Measurements from ENCODE around the gene USP32. TPM values are rescaled to one million over a fixed set of nuclear protein-coding genes. Genes with fewer than 3 reads are reported as not detected.
A peak's percentile ranks its signal among the peaks of the same experiment; 100 is the strongest.
"Not testable (repeated sequence)": the region's sequence is repeated elsewhere in the genome, so short reads cannot be mapped to it uniquely, and the experiment has no call there.

USP32 gene
- total and polyA plus RNA-seq, 3 experiments from 2014 or later: 8.6 to 24.8 (median 23.1) TPM

DNA sequence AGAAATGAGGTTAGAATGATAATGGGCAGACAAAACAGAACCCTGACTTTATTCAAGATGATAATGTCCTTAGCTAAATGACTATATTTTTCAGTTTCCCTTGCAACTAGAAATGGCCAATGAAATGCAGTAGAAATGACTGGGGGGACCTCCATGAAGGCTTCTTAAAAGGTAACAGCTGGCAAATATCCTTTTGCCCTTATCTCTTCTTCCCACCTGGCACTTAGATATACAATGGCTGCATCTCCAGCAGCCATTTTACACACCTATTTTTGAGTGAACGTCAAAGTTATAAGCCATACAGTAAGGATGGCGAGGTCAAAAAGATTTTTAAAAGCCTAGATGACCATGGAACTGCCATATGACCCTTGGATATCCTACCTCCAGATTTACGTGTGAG lies 39.9 kb downstream of the USP32 start:
- no peaks in the 10 kb centered on the region for H3K9me3 ChIP-seq (ENCODE audit: low read length)
- peaks cover 0 to 10% (median 5%) of the 10 kb centered on the region in 3 donors for H3K36me3 Mint-ChIP-seq
- no peak overlapping the region for H3K4me3 Mint-ChIP-seq
- ChIA-PET CTCF (no interaction called here), POLR2A (no interaction called here)
- no peaks in the 10 kb centered on the region for H3K27me3 ChIP-seq (ENCODE audit: insufficient read depth, low read length, poor library complexity, severe bottlenecking)
- H3K27ac ChIP-seq (ENCODE audit: low read depth, low read length): no peak overlapping the region
- H3K9me3 Mint-ChIP-seq: no peaks in the 10 kb centered on the region
- H3K27me3 Mint-ChIP-seq: no peaks in the 10 kb centered on the region
- peaks cover 23 to 41% (median 34%) of the 10 kb centered on the region in 3 donors for H3K4me1 Mint-ChIP-seq
- no peak overlapping the region for H3K4me3 ChIP-seq (ENCODE audit: low read length)
- H3K36me3 ChIP-seq (ENCODE audit: insufficient read depth, low read length): no peaks in the 10 kb centered on the region
- H3K27ac Mint-ChIP-seq: no peak overlapping the region
- H3K4me1 ChIP-seq (ENCODE audit: insufficient read depth, low read length): peaks cover 12% of the 10 kb centered on the region
- DNase-seq: no peak

DNA sequence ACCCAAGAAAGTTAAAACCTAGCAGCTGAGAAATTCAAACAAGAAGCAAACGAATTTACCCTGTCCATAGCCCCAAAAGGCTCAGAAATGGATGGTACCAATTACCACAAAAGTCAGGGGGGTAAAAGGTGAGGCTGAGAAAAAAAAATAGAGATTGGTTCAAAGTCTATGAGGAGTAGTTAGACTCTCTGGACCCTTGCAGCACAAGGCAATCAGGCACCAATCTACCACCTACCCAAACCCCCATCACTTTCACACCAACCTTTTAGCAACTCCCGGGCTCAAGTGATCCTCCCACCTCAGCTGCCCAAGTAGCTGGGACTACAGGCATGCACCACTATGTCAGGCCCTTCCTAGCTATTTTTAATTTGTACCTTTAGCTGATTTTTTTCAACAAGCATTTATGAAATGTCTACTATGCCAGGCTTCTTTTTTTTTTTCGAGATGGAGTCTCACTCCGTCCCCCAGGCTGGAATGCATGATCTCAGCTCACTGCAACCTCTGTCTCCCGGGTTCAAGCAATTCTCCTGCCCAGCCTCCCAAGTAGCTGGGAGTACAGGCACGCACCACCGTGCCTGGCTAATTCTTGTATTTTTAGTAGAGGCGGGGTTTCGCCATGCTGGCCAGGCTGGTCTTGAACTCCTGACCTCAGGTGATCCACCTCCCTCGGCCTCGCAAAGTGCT lies 40.8 kb downstream of the USP32 start:
- H3K36me3 ChIP-seq (ENCODE audit: insufficient read depth, low read length): no peaks in the 10 kb centered on the region
- H3K9me3 ChIP-seq (ENCODE audit: low read length): no peaks in the 10 kb centered on the region
- Mint-ChIP-seq H3K36me3 (peaks cover 0 to 2% (median 2%) of the 10 kb centered on the region in 3 donors), H3K4me1 (peaks cover 23 to 38% (median 30%) of the 10 kb centered on the region in 3 donors), H3K27me3 (no peaks in the 10 kb centered on the region), H3K9me3 (no peaks in the 10 kb centered on the region), H3K4me3 (no peak overlapping the region), H3K27ac (no peak overlapping the region)
- ChIA-PET POLR2A (no interaction called here), CTCF (no interaction called here)
- no peak overlapping the region for H3K27ac ChIP-seq (ENCODE audit: low read depth, low read length)
- no peak overlapping the region for H3K4me3 ChIP-seq (ENCODE audit: low read length)
- no peaks in the 10 kb centered on the region for H3K27me3 ChIP-seq (ENCODE audit: insufficient read depth, low read length, poor library complexity, severe bottlenecking)
- no peak for DNase-seq
- peaks cover 11% of the 10 kb centered on the region for H3K4me1 ChIP-seq (ENCODE audit: insufficient read depth, low read length)

DNA sequence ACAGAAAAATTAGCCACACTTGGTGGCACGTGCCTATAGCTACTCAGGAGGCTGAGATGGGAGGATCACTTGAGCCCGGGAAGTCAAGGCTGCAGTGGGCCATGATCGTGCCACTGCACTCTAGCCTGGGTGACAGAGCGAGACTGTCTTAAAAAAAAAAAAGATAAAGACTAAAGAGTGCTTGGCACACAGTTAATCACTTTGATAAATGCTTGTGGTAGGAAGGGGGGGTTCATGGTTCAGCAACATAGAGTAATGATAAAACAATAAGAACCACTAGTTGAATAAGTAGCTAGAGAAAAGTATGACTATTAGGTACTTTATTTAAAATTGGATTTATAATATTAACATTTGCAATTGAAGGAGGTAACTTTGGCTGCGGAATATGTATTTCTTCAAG lies 43.3 kb downstream of the USP32 start:
- CTCF ChIA-PET: no interaction called here
- Mint-ChIP-seq H3K4me3 (no peak overlapping the region), H3K9me3 (no peaks in the 10 kb centered on the region), H3K27ac (no peak overlapping the region), H3K36me3 (peaks cover 0 to 10% (median 6%) of the 10 kb centered on the region in 3 donors), H3K27me3 (no peaks in the 10 kb centered on the region), H3K4me1 (peaks cover 9 to 17% (median 11%) of the 10 kb centered on the region in 3 donors)
- POLR2A ChIA-PET: interaction anchor here (0.6 to 0.7 kb wide), 2 partner anchors 59 to 395 kb away, joined by 3 to 4 read pairs; no protein-coding TSS in a partner anchor
- Histone ChIP-seq H3K9me3 (ENCODE audit: low read length) (no peaks in the 10 kb centered on the region), H3K36me3 (ENCODE audit: insufficient read depth, low read length) (peaks cover 5% of the 10 kb centered on the region), H3K27ac (ENCODE audit: low read depth, low read length) (no peak overlapping the region), H3K27me3 (ENCODE audit: insufficient read depth, low read length, poor library complexity, severe bottlenecking) (no peaks in the 10 kb centered on the region), H3K4me1 (ENCODE audit: insufficient read depth, low read length) (no peaks in the 10 kb centered on the region), H3K4me3 (ENCODE audit: low read length) (no peak overlapping the region)
- DNase-seq: no peak

- peaks cover 23 to 37% (median 26%) of the 10 kb centered on the region in 3 donors for H3K36me3 Mint-ChIP-seq
- peaks cover 0 to 3% (median 0%) of the 10 kb centered on the region in 5 donors for H3K9me3 Mint-ChIP-seq
- peaks cover 5% of the 10 kb centered on the region for H3K36me3 ChIP-seq (ENCODE audit: insufficient read depth, low read length)
- H3K4me1 Mint-ChIP-seq: peaks cover 11 to 34% (median 14%) of the 10 kb centered on the region in 3 donors
- no peaks in the 10 kb centered on the region for H3K27me3 ChIP-seq (ENCODE audit: insufficient read depth, low read length, poor library complexity, severe bottlenecking)
- H3K4me3 ChIP-seq (ENCODE audit: low read length): no peak overlapping the region
- no peak overlapping the region for H3K27ac ChIP-seq (ENCODE audit: low read depth, low read length)
- H3K4me1 ChIP-seq (ENCODE audit: insufficient read depth, low read length): no peaks in the 10 kb centered on the region
- H3K27ac Mint-ChIP-seq: no peak overlapping the region
- POLR2A ChIA-PET: no interaction called here
- no peak for DNase-seq
- CTCF ChIA-PET: no interaction called here
- H3K4me3 Mint-ChIP-seq: no peak overlapping the region
- H3K27me3 Mint-ChIP-seq: no peaks in the 10 kb centered on the region
- H3K9me3 ChIP-seq (ENCODE audit: low read length): no peaks in the 10 kb centered on the region
These were observed 46.7 kb downstream of the USP32 start for GRCh38 chr17:60345233-60345632.

GRCh38 chr17:60342492-60342891 lies 49.4 kb downstream of the USP32 start:
- H3K4me1 ChIP-seq (ENCODE audit: insufficient read depth, low read length); H3K4me3 ChIP-seq (ENCODE audit: low read length); H3K9me3 ChIP-seq (ENCODE audit: low read length); H3K9me3 Mint-ChIP-seq; H3K27ac ChIP-seq (ENCODE audit: low read depth, low read length); CTCF ChIA-PET; H3K27me3 ChIP-seq (ENCODE audit: insufficient read depth, low read length, poor library complexity, severe bottlenecking); H3K27ac Mint-ChIP-seq; H3K36me3 ChIP-seq (ENCODE audit: insufficient read depth, low read length); H3K27me3 Mint-ChIP-seq; DNase-seq; H3K4me3 Mint-ChIP-seq: not testable (repeated sequence)
- peaks cover 23 to 49% (median 28%) of the 10 kb centered on the region in 3 donors for H3K36me3 Mint-ChIP-seq
- POLR2A ChIA-PET: interaction anchor here (0.6 kb wide), 1 partner anchor 1646 kb away, joined by 3 read pairs; no protein-coding TSS in a partner anchor
- peaks cover 11 to 34% (median 14%) of the 10 kb centered on the region in 3 donors for H3K4me1 Mint-ChIP-seq

- no peaks in the 10 kb centered on the region for H3K4me1 ChIP-seq (ENCODE audit: insufficient read depth, low read length)
- no peaks in the 10 kb centered on the region for H3K27me3 ChIP-seq (ENCODE audit: insufficient read depth, low read length, poor library complexity, severe bottlenecking)
- H3K4me3 ChIP-seq (ENCODE audit: low read length): no peak overlapping the region
- H3K27me3 Mint-ChIP-seq: no peaks in the 10 kb centered on the region
- H3K4me1 Mint-ChIP-seq: peaks cover 2 to 4% (median 4%) of the 10 kb centered on the region in 3 donors
- CTCF ChIA-PET: no interaction called here
- no peak overlapping the region for H3K4me3 Mint-ChIP-seq
- DNase-seq: no peak
- no peaks in the 10 kb centered on the region for H3K9me3 Mint-ChIP-seq
- H3K27ac Mint-ChIP-seq: peak overlapping the region in 1 of 8 donors; percentile 61
- POLR2A ChIA-PET: no interaction called here
- no peaks in the 10 kb centered on the region for H3K36me3 ChIP-seq (ENCODE audit: insufficient read depth, low read length)
- H3K27ac ChIP-seq (ENCODE audit: low read depth, low read length): no peak overlapping the region
- peaks cover 0 to 28% (median 10%) of the 10 kb centered on the region in 3 donors for H3K36me3 Mint-ChIP-seq
- no peaks in the 10 kb centered on the region for H3K9me3 ChIP-seq (ENCODE audit: low read length)
These were observed 56.6 kb downstream of the USP32 start for GRCh38 chr17:60335289-60335688.

DNA sequence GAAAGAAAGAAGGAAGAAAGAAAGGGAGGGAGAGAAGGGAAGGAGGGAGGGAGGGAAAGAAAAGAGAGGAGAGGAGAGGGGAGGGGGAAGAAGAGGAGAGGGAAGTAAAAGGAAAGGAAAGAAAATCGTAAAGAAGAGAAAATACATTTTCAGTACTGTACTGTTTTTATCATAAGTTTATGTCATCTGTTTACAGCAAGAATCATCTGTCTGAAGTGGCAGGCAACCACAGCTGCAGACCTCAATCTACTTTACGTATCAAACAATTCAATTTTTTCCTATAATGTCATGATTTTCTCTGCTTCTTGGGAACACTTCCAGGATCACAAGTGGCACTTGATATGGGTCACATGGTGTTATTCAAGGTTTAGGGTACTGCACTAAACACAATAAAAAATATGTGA lies 58.3 kb downstream of the USP32 start:
- no peaks in the 10 kb centered on the region for H3K4me1 ChIP-seq (ENCODE audit: insufficient read depth, low read length)
- Mint-ChIP-seq H3K27me3 (no peaks in the 10 kb centered on the region), H3K27ac (no peak overlapping the region), H3K36me3 (peaks cover 0 to 28% (median 10%) of the 10 kb centered on the region in 3 donors), H3K4me1 (peaks cover 2 to 4% (median 4%) of the 10 kb centered on the region in 3 donors), H3K9me3 (no peaks in the 10 kb centered on the region), H3K4me3 (no peak overlapping the region)
- POLR2A ChIA-PET: no interaction called here
- CTCF ChIA-PET: no interaction called here
- no peaks in the 10 kb centered on the region for H3K27me3 ChIP-seq (ENCODE audit: insufficient read depth, low read length, poor library complexity, severe bottlenecking)
- no peak overlapping the region for H3K27ac ChIP-seq (ENCODE audit: low read depth, low read length)
- H3K36me3 ChIP-seq (ENCODE audit: insufficient read depth, low read length): no peaks in the 10 kb centered on the region
- H3K4me3 ChIP-seq (ENCODE audit: low read length): no peak overlapping the region
- DNase-seq: no peak
- no peaks in the 10 kb centered on the region for H3K9me3 ChIP-seq (ENCODE audit: low read length)

GRCh38 chr17:60333072-60333471 lies 58.9 kb downstream of the USP32 start:
- H3K4me3 Mint-ChIP-seq; H3K27me3 Mint-ChIP-seq; H3K27ac ChIP-seq (ENCODE audit: low read depth, low read length); H3K27me3 ChIP-seq (ENCODE audit: insufficient read depth, low read length, poor library complexity, severe bottlenecking); H3K36me3 ChIP-seq (ENCODE audit: insufficient read depth, low read length); H3K9me3 ChIP-seq (ENCODE audit: low read length); H3K27ac Mint-ChIP-seq; H3K4me1 Mint-ChIP-seq; H3K4me3 ChIP-seq (ENCODE audit: low read length); CTCF ChIA-PET; H3K4me1 ChIP-seq (ENCODE audit: insufficient read depth, low read length); DNase-seq; POLR2A ChIA-PET; H3K9me3 Mint-ChIP-seq: not testable (repeated sequence)
- H3K36me3 Mint-ChIP-seq: peaks cover 0 to 28% (median 10%) of the 10 kb centered on the region in 3 donors

All from CD8-positive, alpha-beta memory T cell (primary cell).